DOHH2 (cell line): Measurements from ENCODE around the gene CDKAL1.

ENCODE experiments used
- CTCF ChIP-seq: fragments of 200-600 bp; sonication (generic); IDR thresholded peaks from one replicate; pipeline ENCODE4 v1.5.1; 2014; ENCODE audit warnings: antibody characterized with exemption, mild to moderate bottlenecking, low read depth, low read length; ENCODE audit not compliant: poor library complexity, severe bottlenecking
- EZH2phosphoT487 ChIP-seq: fragments of 200-600 bp; sonication (generic); IDR thresholded peaks from 2 replicates; pipeline ENCODE4 v1.6.1; 2017; ENCODE audit warnings: borderline replicate concordance, mild to moderate bottlenecking, antibody characterized with exemption, low read length, moderate library complexity, mixed read lengths

- no peak for TF ChIP-seq CTCF
- TF ChIP-seq EZH2phosphoT487: no peak
These were observed 151.9 kb downstream of the CDKAL1 start for GRCh38 chr6:20686142-20686541.
